NT2/D1 (cell line): ENCODE measurements around the gene KIF1A.

Source experiments
- DNase-seq: peaks from one replicate; pipeline ENCODE4 v3.0.0-alpha.2; 2011; ENCODE audit warnings: low read depth, low spot score
- H3K27me3 ChIP-seq: 2 replicates; pipeline ENCODE4 v1.6.0; 2011; ENCODE audit warnings: mild to moderate bottlenecking; ENCODE audit not compliant: insufficient read length, insufficient read depth
- H3K36me3 ChIP-seq: 2 replicates; pipeline ENCODE4 v1.6.1; 2011; ENCODE audit warnings: mild to moderate bottlenecking, low read length, mixed read lengths; ENCODE audit not compliant: insufficient read depth, insufficient read length
- H3K4me1 ChIP-seq: 2 replicates; pipeline ENCODE4 v1.5.1; 2011; ENCODE audit not compliant: insufficient read depth, insufficient read length
- H3K4me3 ChIP-seq: 2 replicates; pipeline ENCODE4 v1.5.1; 2011; ENCODE audit warnings: low read depth; ENCODE audit not compliant: insufficient read length
- H3K9ac ChIP-seq: 2 replicates; pipeline ENCODE4 v1.6.0; 2011; ENCODE audit warnings: low read depth; ENCODE audit not compliant: insufficient read length
- H3K9me3 ChIP-seq: 2 replicates; pipeline ENCODE4 v1.5.1; 2011; ENCODE audit warnings: mild to moderate bottlenecking, low read length; ENCODE audit not compliant: insufficient read depth
- SUZ12 ChIP-seq: IDR thresholded peaks from 2 replicates; pipeline ENCODE4 v1.6.1; 2011; ENCODE audit not compliant: insufficient read length, insufficient read depth; ENCODE audit errors: extremely low read depth
- YY1 ChIP-seq: IDR thresholded peaks from 2 replicates; pipeline ENCODE4 v1.6.1; 2011; ENCODE audit not compliant: insufficient read length, insufficient read depth
- ZNF274 ChIP-seq: IDR thresholded peaks from 2 replicates; pipeline ENCODE4 v1.6.1; 2011; ENCODE audit warnings: mild to moderate bottlenecking, low read depth, low read length

The KIF1A gene

GRCh38 chr2:240816584-240817495, 3.2 kb downstream of the KIF1A start:
- no peak for DNase-seq
- TF ChIP-seq YY1 (no peak), ZNF274 (no peak), SUZ12 (no peak)
- Histone ChIP-seq H3K4me1 (peaks cover 2% of the 10 kb centered on the region), H3K27me3 (peaks cover 49% of the 10 kb centered on the region), H3K9me3 (peaks cover 10% of the 10 kb centered on the region), H3K4me3 (no peak overlapping the region), H3K36me3 (peaks cover 10% of the 10 kb centered on the region), H3K9ac (no peak overlapping the region)

GRCh38 chr2:240815761-240816583, 4.0 kb downstream of the KIF1A start:
- no peak for DNase-seq
- Histone ChIP-seq H3K4me3 (no peak overlapping the region), H3K9ac (no peak overlapping the region), H3K27me3 (peaks cover 40% of the 10 kb centered on the region), H3K9me3 (peaks cover 10% of the 10 kb centered on the region), H3K36me3 (peaks cover 14% of the 10 kb centered on the region), H3K4me1 (peaks cover 2% of the 10 kb centered on the region)
- TF ChIP-seq SUZ12 = no peak
- no peak for TF ChIP-seq YY1
- no peak for TF ChIP-seq ZNF274

GRCh38 chr2:240814946-240815760, 4.9 kb downstream of the KIF1A start:
- no peak for DNase-seq
- no peak overlapping the region for H3K4me3 ChIP-seq
- H3K4me1 ChIP-seq = peaks cover 2% of the 10 kb centered on the region
- no peak overlapping the region for H3K9ac ChIP-seq
- peaks cover 14% of the 10 kb centered on the region for H3K36me3 ChIP-seq
- H3K27me3 ChIP-seq = peaks cover 32% of the 10 kb centered on the region
- peaks cover 10% of the 10 kb centered on the region for H3K9me3 ChIP-seq
- no peak for TF ChIP-seq SUZ12
- no peak for TF ChIP-seq ZNF274
- no peak for TF ChIP-seq YY1

GRCh38 chr2:240814280-240814679, 5.7 kb downstream of the KIF1A start:
- no peak overlapping the region for H3K4me3 ChIP-seq
- H3K9ac ChIP-seq = no peak overlapping the region
- H3K36me3 ChIP-seq = peaks cover 14% of the 10 kb centered on the region
- H3K4me1 ChIP-seq = no peaks in the 10 kb centered on the region
- H3K9me3 ChIP-seq = peaks cover 10% of the 10 kb centered on the region
- TF ChIP-seq SUZ12 (no peak), ZNF274 (no peak), YY1 (no peak)
- DNase-seq = no peak
- peaks cover 25% of the 10 kb centered on the region for H3K27me3 ChIP-seq

- TF ChIP-seq ZNF274 (no peak), YY1 (no peak), SUZ12 (no peak)
- H3K9ac ChIP-seq = no peak overlapping the region
- H3K27me3 ChIP-seq = peaks cover 16% of the 10 kb centered on the region
- peaks cover 10% of the 10 kb centered on the region for H3K9me3 ChIP-seq
- DNase-seq = no peak
- H3K36me3 ChIP-seq = peaks cover 14% of the 10 kb centered on the region
- H3K4me3 ChIP-seq = no peak overlapping the region
- H3K4me1 ChIP-seq = no peaks in the 10 kb centered on the region
Observed at GRCh38 chr2:240813231-240813921, 6.6 kb downstream of the KIF1A start.

GRCh38 chr2:240812721-240813120, 7.3 kb downstream of the KIF1A start:
- peaks cover 10% of the 10 kb centered on the region for H3K9me3 ChIP-seq
- no peak overlapping the region for H3K9ac ChIP-seq
- peaks cover 14% of the 10 kb centered on the region for H3K36me3 ChIP-seq
- no peak for DNase-seq
- H3K4me3 ChIP-seq = no peak overlapping the region
- no peak for TF ChIP-seq ZNF274
- no peak for TF ChIP-seq YY1
- TF ChIP-seq SUZ12 = no peak
- H3K27me3 ChIP-seq = peaks cover 9% of the 10 kb centered on the region
- no peaks in the 10 kb centered on the region for H3K4me1 ChIP-seq
